T-cell (primary cell): ENCODE data around the gene XCL2. TPM values are rescaled to one million over a fixed set of nuclear protein-coding genes. Genes with fewer than 3 reads are reported as not detected.

Experiments used
- ATAC-seq, 4 experiments: fragments of 200-7000 bp in 3 of 4; fragments of 150-1000 bp in 1 of 4; cut with Tn5 transposase; replicated peaks in 1 of 4; 1 replicate in 3 of 4; 2 replicates in 1 of 4; pipeline ENCODE4 v1.10.0; 2021; ENCODE audit warnings: moderate library complexity in 3 of 4, mild to moderate bottlenecking in 2 of 4, moderate number of reproducible peaks in 1 of 4
- CTCF ChIA-PET, 2 donors: fragments of 300-600 bp; sonication (Branson Sonifier 250); formaldehyde crosslinking; loops; one replicate each; lab custom pipeline; 2022; ENCODE audit warnings: antibody characterized with exemption in 2 of 2; lab: Charles Lee
- POLR2A ChIA-PET, 2 donors: fragments of 300-600 bp; sonication (Branson Sonifier 250); formaldehyde crosslinking; loops; one replicate each; lab custom pipeline; 2022; ENCODE audit warnings: antibody characterized with exemption in 2 of 2; lab: Charles Lee
- DNase-seq, 35 experiments: peaks; one replicate each; pipeline versions ENCODE4 v3.0.0 to v3.0.0-alpha.2; 2013 to 2023
- H3K27ac ChIP-seq: one replicate; pipeline ENCODE4 v1.5.1; 2013; ENCODE audit warnings: low read length
- H3K27me3 ChIP-seq, 2 experiments: replicated peaks in 1 of 2; 1 replicate in 1 of 2; 2 replicates in 1 of 2; pipeline versions ENCODE4 v1.6.1 to v1.7.0; 2013; ENCODE audit warnings: low read length in 1 of 2, mixed read lengths in 1 of 2; ENCODE audit not compliant: control insufficient read depth in 2 of 2, insufficient read depth in 2 of 2; ENCODE audit errors: extremely low read depth in 1 of 2
- H3K36me3 ChIP-seq, 2 donors: 1 replicate in 1 of 2; 2 replicates in 1 of 2; pipeline versions ENCODE4 v1.6.1 to v1.7.0; 2013; ENCODE audit warnings: low read length in 1 of 2; ENCODE audit not compliant: control insufficient read depth in 2 of 2, insufficient read depth in 1 of 2; ENCODE audit errors: extremely low read depth in 1 of 2
- H3K4me1 ChIP-seq, 2 experiments: 1 replicate in 1 of 2; 2 replicates in 1 of 2; pipeline versions ENCODE4 v1.6.1 to v1.7.0; 2013; ENCODE audit warnings: low read length in 2 of 2, mixed read lengths in 1 of 2; ENCODE audit not compliant: insufficient read depth in 2 of 2, control insufficient read depth in 1 of 2; ENCODE audit errors: extremely low read depth in 1 of 2
- H3K4me3 ChIP-seq, 2 donors: 1 replicate in 1 of 2; 2 replicates in 1 of 2; pipeline versions ENCODE4 v1.5.1 to v1.7.0; 2013; ENCODE audit warnings: mild to moderate bottlenecking in 2 of 2, low read length in 1 of 2, moderate library complexity in 1 of 2; ENCODE audit not compliant: control insufficient read depth in 1 of 2; ENCODE audit errors: extremely low read depth in 1 of 2
- H3K9me3 ChIP-seq: 2 replicates; pipeline ENCODE4 v1.7.0; 2013
- H3K27ac Mint-ChIP-seq, 2 donors: one replicate each; pipeline ENCODE4 v1.8.0; 2020 to 2021; ENCODE audit warnings: mild to moderate bottlenecking in 2 of 2, mixed read lengths in 2 of 2
- H3K27me3 Mint-ChIP-seq, 2 donors: one replicate each; pipeline ENCODE4 v1.8.0; 2021 to 2022; ENCODE audit warnings: mixed read lengths in 2 of 2
- H3K36me3 Mint-ChIP-seq: one replicate; pipeline ENCODE4 v1.8.0; 2021; ENCODE audit warnings: mixed read lengths
- H3K4me1 Mint-ChIP-seq, 3 donors: one replicate each; pipeline ENCODE4 v1.8.0; 2020 to 2022; ENCODE audit warnings: mixed read lengths in 3 of 3, mild to moderate bottlenecking in 1 of 3
- H3K4me3 Mint-ChIP-seq, 3 donors: one replicate each; pipeline ENCODE4 v1.8.0; 2020 to 2022; ENCODE audit warnings: mild to moderate bottlenecking in 3 of 3, mixed read lengths in 3 of 3, moderate library complexity in 3 of 3
- H3K9me3 Mint-ChIP-seq, 3 donors: one replicate each; pipeline ENCODE4 v1.8.0; 2020 to 2022; ENCODE audit warnings: mixed read lengths in 3 of 3
- WGBS: methylation state at CpG from one replicate; pipeline ENCODE4 v1.1.5; 2013; ENCODE audit warnings: missing lambda C conversion rate; ENCODE audit not compliant: insufficient coverage; 5-methylcytosine and 5-hydroxymethylcytosine counted together
- total RNA-seq, 35 experiments: library from RNA in 6 of 35; stranded (reverse) in 6 of 35; fragments of 120-200 nt in 1 of 35; gene quantifications; one replicate each; pipeline versions ENCODE4 v1.2.1 to v1.2.4 and lab custom pipeline; 2013 to 2026

Gene XCL2
- total RNA-seq, 5 donors from 2014 or later (not counting 1 experiment from before 2014, with no cell fraction given): 1.7 to 10.8 (median 4.7) TPM

GRCh38 chr1:168498159-168498631 is 45.6 kb downstream of the XCL2 start:
- Histone ChIP-seq H3K9me3 (no peaks in the 10 kb centered on the region), H3K36me3 (no peaks in the 10 kb centered on the region), H3K27ac (no peak overlapping the region), H3K4me1 (no peaks in the 10 kb centered on the region), H3K27me3 (no peaks in the 10 kb centered on the region), H3K4me3 (no peak overlapping the region)
- DNase-seq: no peak
- no peak for ATAC-seq
- CTCF ChIA-PET: no interaction called here
- Mint-ChIP-seq H3K36me3 (no peaks in the 10 kb centered on the region), H3K4me3 (no peak overlapping the region), H3K9me3 (no peaks in the 10 kb centered on the region), H3K27me3 (no peaks in the 10 kb centered on the region), H3K4me1 (peaks cover 12 to 30% (median 23%) of the 10 kb centered on the region in 3 donors), H3K27ac (no peak overlapping the region)
- POLR2A ChIA-PET: interaction anchor here in 1 of 2 donors (0.6 kb wide), 1 partner anchor 19 kb away, joined by 3 read pairs; no protein-coding TSS in a partner anchor
- WGBS: 56% methylated on average over 1 of the region's 2 CpGs

- H3K27me3 ChIP-seq: no peaks in the 10 kb centered on the region
- no peaks in the 10 kb centered on the region for H3K4me1 ChIP-seq
- CTCF ChIA-PET: no interaction called here
- WGBS: no CpG with 5 or more reads among the region's 3 CpGs
- no peaks in the 10 kb centered on the region for H3K27me3 Mint-ChIP-seq
- ATAC-seq (no peak), DNase-seq (no peak)
- POLR2A ChIA-PET: no interaction called here
- no peak overlapping the region for H3K27ac ChIP-seq
- no peak overlapping the region for H3K4me3 Mint-ChIP-seq
- H3K9me3 ChIP-seq: no peaks in the 10 kb centered on the region
- H3K4me1 Mint-ChIP-seq: peaks cover 10 to 30% (median 23%) of the 10 kb centered on the region in 3 donors
- H3K36me3 Mint-ChIP-seq: no peaks in the 10 kb centered on the region
- H3K36me3 ChIP-seq: no peaks in the 10 kb centered on the region
- H3K27ac Mint-ChIP-seq: no peak overlapping the region
- H3K9me3 Mint-ChIP-seq: no peaks in the 10 kb centered on the region
- no peak overlapping the region for H3K4me3 ChIP-seq
Observed at GRCh38 chr1:168497376-168497950, 46.3 kb downstream of the XCL2 start.

- Mint-ChIP-seq H3K4me1 (peaks cover 6 to 14% (median 12%) of the 10 kb centered on the region in 3 donors), H3K9me3 (no peaks in the 10 kb centered on the region), H3K27me3 (no peaks in the 10 kb centered on the region), H3K4me3 (no peak overlapping the region), H3K36me3 (no peaks in the 10 kb centered on the region), H3K27ac (no peak overlapping the region)
- no peaks in the 10 kb centered on the region for H3K36me3 ChIP-seq
- no peak overlapping the region for H3K27ac ChIP-seq
- H3K4me3 ChIP-seq: no peak overlapping the region
- no peaks in the 10 kb centered on the region for H3K4me1 ChIP-seq
- WGBS: no CpG with 5 or more reads among the region's 1 CpG
- DNase-seq (no peak), ATAC-seq (no peak)
- H3K9me3 ChIP-seq: no peaks in the 10 kb centered on the region
- ChIA-PET CTCF (no interaction called here), POLR2A (interaction anchor here in 1 of 2 donors (0.6 kb wide), 1 partner anchor 863 kb away, joined by 4 read pairs; no protein-coding TSS in a partner anchor)
- no peaks in the 10 kb centered on the region for H3K27me3 ChIP-seq
Observed at GRCh38 chr1:168491527-168492164, 52.2 kb downstream of the XCL2 start.

Other genes starting within 250 kb of the XCL2 start
- 1 to 10 TPM in 3 of 5 donors, under 1 TPM in 2; 0.45 to 5.0 (median 3.5) TPM for gene XCL1, start 32.6 kb upstream of the XCL2 start, total RNA-seq
- not detected for gene DPT, start 185.2 kb upstream of the XCL2 start, total RNA-seq